Eye (tissue), 1 donor: ENCODE data around the gene CIITA.
"Not testable (repeated sequence)": the region's sequence is repeated elsewhere in the genome, so short reads cannot be mapped to it uniquely, and the experiment has no call there.

Experiments used
- DNase-seq: peaks from one replicate; pipeline ENCODE4 v3.0.0-alpha.2; 2015

Gene CIITA

GRCh38 chr16:10964039-10964890, 87.3 kb downstream of the CIITA start:
- peak; percentile 93 for DNase-seq

- DNase-seq, result no peak
These were observed 87.9 kb downstream of the CIITA start for GRCh38 chr16:10964891-10965326.

- no peak for DNase-seq
These were observed 88.5 kb downstream of the CIITA start for GRCh38 chr16:10965440-10966061.

- no peak for DNase-seq
These were observed 89.1 kb downstream of the CIITA start for GRCh38 chr16:10966129-10966528.

- DNase-seq, result not testable (repeated sequence)
These were observed 89.6 kb downstream of the CIITA start for GRCh38 chr16:10966559-10966958.

GRCh38 chr16:10967986-10968385, 91.0 kb downstream of the CIITA start:
- DNase-seq, result no peak

- DNase-seq, result no peak
These were observed 91.5 kb downstream of the CIITA start for GRCh38 chr16:10968498-10968897.

- DNase-seq, result no peak
These were observed 92.6 kb downstream of the CIITA start for GRCh38 chr16:10969615-10970014.

- no peak for DNase-seq
These were observed 93.1 kb downstream of the CIITA start for GRCh38 chr16:10970065-10970464.

- peak; percentile 89 for DNase-seq
These were observed 94.6 kb downstream of the CIITA start for GRCh38 chr16:10971560-10971961.

GRCh38 chr16:10972108-10972818, 95.3 kb downstream of the CIITA start:
- DNase-seq, result no peak

GRCh38 chr16:10972819-10973464, 95.9 kb downstream of the CIITA start:
- DNase-seq, result no peak

- peak; percentile 57 for DNase-seq
These were observed 99.6 kb downstream of the CIITA start for GRCh38 chr16:10976634-10977033.

- no peak for DNase-seq
These were observed 101.1 kb downstream of the CIITA start for GRCh38 chr16:10978124-10978523.

- DNase-seq, result peak; percentile 66
These were observed 102.0 kb downstream of the CIITA start for GRCh38 chr16:10978871-10979446.

- DNase-seq, result peak; percentile 59
These were observed 103.0 kb downstream of the CIITA start for GRCh38 chr16:10979717-10980601.

GRCh38 chr16:10980813-10981212, 103.8 kb downstream of the CIITA start:
- peak; percentile 91 for DNase-seq

GRCh38 chr16:10981697-10982216, 104.8 kb downstream of the CIITA start:
- peak; percentile 54 for DNase-seq

- DNase-seq, result no peak
These were observed 105.6 kb downstream of the CIITA start for GRCh38 chr16:10982465-10983150.

- DNase-seq, result no peak
These were observed 106.2 kb downstream of the CIITA start for GRCh38 chr16:10983159-10983558.

GRCh38 chr16:10984509-10984908, 107.5 kb downstream of the CIITA start:
- DNase-seq, result no peak
